ENCODE results near the gene ANKRD23. TPM values are rescaled to one million over a fixed set of nuclear protein-coding genes. Genes with fewer than 3 reads are reported as not detected.

The ANKRD23 gene
- total and polyA plus RNA-seq, 2 of the 13 experiments (the other 11 are each of a cell fraction or from before 2014, with no cell fraction given) = 1.5 to 1.6 TPM

GRCh38 chr2:96868555-96869280 lies 24.9 kb upstream of the ANKRD23 start (continued):
- TF ChIP-seq ZNF784 (CRISPR knock-in tag; IDR thresholded peaks at IDR 0.05; ENCODE audit: borderline replicate concordance) (no peak), ZBTB1 (CRISPR knock-in tag; IDR thresholded peaks at IDR 0.05; ENCODE audit: borderline replicate concordance) (no peak), CENPX (CRISPR knock-in tag; IDR thresholded peaks at IDR 0.05) (no peak), ZNF616 (CRISPR knock-in tag; IDR thresholded peaks at IDR 0.05; ENCODE audit: low read depth) (peak; percentile 71; the same call in 1 of the 2 replicates), ZKSCAN1 (IDR thresholded peaks at IDR 0.05; ENCODE audit: low read length) (no peak), ZNF121 (CRISPR knock-in tag; IDR thresholded peaks at IDR 0.05) (0 out of 2 replicates have a peak, but pooled peaks have one; percentile 55), ASH2L (IDR thresholded peaks at IDR 0.05; ENCODE audit: insufficient read length, low read depth, low read length) (peak; percentile 65), FOSL1 (CRISPR knock-in tag; IDR thresholded peaks at IDR 0.05; ENCODE audit: borderline replicate concordance) (no peak), FOXC1 (CRISPR knock-in tag; IDR thresholded peaks at IDR 0.05; ENCODE audit: borderline replicate concordance) (no peak; the same call in none of the 2 replicates), RERE (CRISPR knock-in tag; IDR thresholded peaks at IDR 0.05; ENCODE audit: low read depth) (no peak), USF2 (IDR thresholded peaks at IDR 0.05; ENCODE audit: low read depth, low read length) (no peak), USF2 (CRISPR knock-in tag; IDR thresholded peaks at IDR 0.05; ENCODE audit: borderline replicate concordance) (no peak), ARID5B (CRISPR knock-in tag; IDR thresholded peaks at IDR 0.05) (peak; percentile 27; the same call in 1 of the 2 replicates), TERF1 (CRISPR knock-in tag; IDR thresholded peaks at IDR 0.05) (no peak)

All from HepG2 (cell line).